ENCODE results near the gene TTC39A. TPM values are rescaled to one million over a fixed set of nuclear protein-coding genes. Genes with fewer than 3 reads are reported as not detected.

TTC39A gene
- total and polyA plus RNA-seq, 2 of the 13 experiments (the other 11 are each of a cell fraction or from before 2014, with no cell fraction given), result 0.33 to 1.5 TPM

DNA sequence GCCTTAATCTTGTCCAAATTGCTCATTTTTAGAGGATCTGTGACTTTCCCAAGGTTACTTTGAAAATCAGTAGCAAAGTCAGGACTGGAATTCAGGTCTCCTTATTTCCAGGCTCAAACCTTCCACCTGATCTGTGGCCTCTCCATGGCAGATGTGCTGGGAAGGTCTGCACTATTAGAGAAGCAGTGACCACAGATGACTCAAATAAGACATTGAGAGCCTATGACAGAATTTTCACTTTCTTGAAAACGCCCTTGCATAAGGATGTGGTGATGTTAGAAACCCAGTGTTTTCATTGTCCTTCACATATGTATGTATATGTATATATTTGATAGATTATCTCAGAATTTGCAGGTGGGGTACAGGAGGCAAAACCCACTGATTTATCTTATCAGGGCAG lies 45.3 kb downstream of the TTC39A start:
- intact Hi-C loops (cut with micrococcal nuclease; ENCODE audit: unreplicated experiment), result no loop called here
- no peak for FAIRE-seq

More for the DNA sequence above, 45.3 kb downstream of the TTC39A start:
- POLR2A ChIA-PET, result no interaction called here
- H3K27me3 ChIP-seq (ENCODE audit: control insufficient read depth in 1 of 2, insufficient read depth in 2 of 2, low read length in 2 of 2), result no peaks in the 10 kb centered on the region
- H3K27ac ChIP-seq (ENCODE audit: extremely low read length, insufficient read depth, low read length), result no peak overlapping the region
- H3K4me2 ChIP-seq (ENCODE audit: low read depth, low read length), result no peak overlapping the region
- WGBS (ENCODE audit: low lambda C conversion rate), result 100% methylated on average over 1 of the region's 1 CpG
- peaks cover 42% of the 10 kb centered on the region for H3K4me1 ChIP-seq (ENCODE audit: insufficient read depth, low read length)
- H4K20me1 ChIP-seq (ENCODE audit: insufficient read depth, low read length), result no peaks in the 10 kb centered on the region
- in situ Hi-C loops (cut with HindIII; ENCODE audit: extremely low pct_ligation_motif_present, low pct_unique_long_range_greater_than_20kb), result no loop called here
- H3K9ac ChIP-seq (ENCODE audit: insufficient read depth, low read depth, low read length), result no peak overlapping the region
- CTCF ChIA-PET (ENCODE audit: low intra/inter-chr PET ratio, low total read pairs), result no interaction called here
- no peaks in the 10 kb centered on the region for H3K36me3 ChIP-seq (replicated peaks in 1 of 2; ENCODE audit: control insufficient read depth in 1 of 2, insufficient read depth in 2 of 2, low read length in 2 of 2)
- no peak for ATAC-seq
- no TSS peak for BruUV-seq (replicated peaks)
- DNase-seq (ENCODE audit: low spot score), result no peak
- TF ChIP-seq, protein P1, sequence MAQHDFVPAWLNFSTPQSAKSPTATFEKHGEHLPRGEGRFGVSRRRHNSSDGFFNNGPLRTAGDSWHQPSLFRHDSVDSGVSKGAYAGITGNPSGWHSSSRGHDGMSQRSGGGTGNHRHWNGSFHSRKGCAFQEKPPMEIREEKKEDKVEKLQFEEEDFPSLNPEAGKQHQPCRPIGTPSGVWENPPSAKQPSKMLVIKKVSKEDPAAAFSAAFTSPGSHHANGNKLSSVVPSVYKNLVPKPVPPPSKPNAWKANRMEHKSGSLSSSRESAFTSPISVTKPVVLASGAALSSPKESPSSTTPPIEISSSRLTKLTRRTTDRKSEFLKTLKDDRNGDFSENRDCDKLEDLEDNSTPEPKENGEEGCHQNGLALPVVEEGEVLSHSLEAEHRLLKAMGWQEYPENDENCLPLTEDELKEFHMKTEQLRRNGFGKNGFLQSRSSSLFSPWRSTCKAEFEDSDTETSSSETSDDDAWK (CRISPR knock-in tag; IDR thresholded peaks at IDR 0.05), result no peak
- no peak for TF ChIP-seq DPF2 (CRISPR knock-in tag; IDR thresholded peaks at IDR 0.05; ENCODE audit: borderline replicate concordance, low read depth)
- TF ChIP-seq, protein P2, sequence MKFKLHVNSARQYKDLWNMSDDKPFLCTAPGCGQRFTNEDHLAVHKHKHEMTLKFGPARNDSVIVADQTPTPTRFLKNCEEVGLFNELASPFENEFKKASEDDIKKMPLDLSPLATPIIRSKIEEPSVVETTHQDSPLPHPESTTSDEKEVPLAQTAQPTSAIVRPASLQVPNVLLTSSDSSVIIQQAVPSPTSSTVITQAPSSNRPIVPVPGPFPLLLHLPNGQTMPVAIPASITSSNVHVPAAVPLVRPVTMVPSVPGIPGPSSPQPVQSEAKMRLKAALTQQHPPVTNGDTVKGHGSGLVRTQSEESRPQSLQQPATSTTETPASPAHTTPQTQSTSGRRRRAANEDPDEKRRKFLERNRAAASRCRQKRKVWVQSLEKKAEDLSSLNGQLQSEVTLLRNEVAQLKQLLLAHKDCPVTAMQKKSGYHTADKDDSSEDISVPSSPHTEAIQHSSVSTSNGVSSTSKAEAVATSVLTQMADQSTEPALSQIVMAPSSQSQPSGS (CRISPR knock-in tag; IDR thresholded peaks at IDR 0.05), result no peak
- TF ChIP-seq, protein P3, sequence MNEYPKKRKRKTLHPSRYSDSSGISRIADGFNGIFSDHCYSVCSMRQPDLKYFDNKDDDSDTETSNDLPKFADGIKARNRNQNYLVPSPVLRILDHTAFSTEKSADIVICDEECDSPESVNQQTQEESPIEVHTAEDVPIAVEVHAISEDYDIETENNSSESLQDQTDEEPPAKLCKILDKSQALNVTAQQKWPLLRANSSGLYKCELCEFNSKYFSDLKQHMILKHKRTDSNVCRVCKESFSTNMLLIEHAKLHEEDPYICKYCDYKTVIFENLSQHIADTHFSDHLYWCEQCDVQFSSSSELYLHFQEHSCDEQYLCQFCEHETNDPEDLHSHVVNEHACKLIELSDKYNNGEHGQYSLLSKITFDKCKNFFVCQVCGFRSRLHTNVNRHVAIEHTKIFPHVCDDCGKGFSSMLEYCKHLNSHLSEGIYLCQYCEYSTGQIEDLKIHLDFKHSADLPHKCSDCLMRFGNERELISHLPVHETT (CRISPR knock-in tag; conservative IDR thresholded peaks at IDR 0.05), result no peak
- no peak for TF ChIP-seq SIX4 (CRISPR knock-in tag; IDR thresholded peaks at IDR 0.05)
- TF ChIP-seq POLR2A (IDR thresholded peaks at IDR 0.05; ENCODE audit: insufficient read depth in 1 of 2, low read depth in 2 of 2, low read length in 2 of 2), result no peak
- TF ChIP-seq AHR (CRISPR knock-in tag; IDR thresholded peaks at IDR 0.05), result no peak
- no peak for TF ChIP-seq RBM39 (IDR thresholded peaks at IDR 0.05; ENCODE audit: low read depth, low read length, poor library complexity, severe bottlenecking)
- TF ChIP-seq ZNF44 (CRISPR knock-in tag; IDR thresholded peaks at IDR 0.05), result no peak
- H3K4me3 ChIP-seq (replicated peaks in 1 of 3; ENCODE audit: insufficient read depth in 1 of 3, low read depth in 2 of 3, low read length in 3 of 3), result no peak overlapping the region
- no peaks in the 10 kb centered on the region for H3K79me2 ChIP-seq (ENCODE audit: insufficient read depth, low read length)
- H2AFZ ChIP-seq (ENCODE audit: low read length), result no peak overlapping the region
- no peaks in the 10 kb centered on the region for H3K9me3 ChIP-seq (ENCODE audit: low read length)
